DND-41 (cell line): ENCODE data around the gene PTGER3.

Experiments
- ATAC-seq: fragments of 200-7000 bp; cut with Tn5 transposase; 3 replicates; pipeline ENCODE4 v1.9.1; 2021; ENCODE audit warnings: low read depth; ENCODE audit not compliant: insufficient read depth
- DNase-seq: peaks from one replicate; pipeline ENCODE4 v3.0.0-alpha.2; 2020
- H2AFZ ChIP-seq: 2 replicates; pipeline ENCODE4 v1.6.0; 2012; ENCODE audit warnings: low read depth, low read length
- H3K27ac ChIP-seq: 2 replicates; pipeline ENCODE4 v1.5.1; 2012; ENCODE audit warnings: low read length, inconsistent platforms
- H3K27me3 ChIP-seq: fragments of 200-600 bp; sonication (generic); 2 replicates; pipeline ENCODE4 v1.6.0; 2012; ENCODE audit warnings: low read length, mild to moderate bottlenecking, inconsistent platforms; ENCODE audit not compliant: insufficient read depth, poor library complexity
- H3K36me3 ChIP-seq: 2 replicates; pipeline ENCODE4 v1.5.1; 2012; ENCODE audit warnings: low read length, inconsistent platforms; ENCODE audit not compliant: insufficient read depth
- H3K4me1 ChIP-seq: 2 replicates; pipeline ENCODE4 v1.5.1; 2012; ENCODE audit warnings: mild to moderate bottlenecking, low read length; ENCODE audit not compliant: insufficient read depth
- H3K4me2 ChIP-seq: 2 replicates; pipeline ENCODE4 v1.6.0; 2012; ENCODE audit warnings: mild to moderate bottlenecking, moderate library complexity, low read length, inconsistent platforms; ENCODE audit not compliant: insufficient read depth
- H3K4me3 ChIP-seq, 2 experiments: fragments of 200-600 bp in 1 of 2; shearing (Covaris generic) in 1 of 2; 2 replicates each; pipeline ENCODE4 v1.5.1; 2012 to 2016; ENCODE audit warnings: inconsistent platforms in 2 of 2, low read length in 2 of 2, mild to moderate bottlenecking in 2 of 2, low read depth in 1 of 2, moderate library complexity in 1 of 2
- H3K79me2 ChIP-seq: 2 replicates; pipeline ENCODE4 v1.6.0; 2012; ENCODE audit warnings: low read length, inconsistent platforms; ENCODE audit not compliant: insufficient read depth
- H3K9ac ChIP-seq: 2 replicates; pipeline ENCODE4 v1.6.0; 2012; ENCODE audit warnings: low read depth, mild to moderate bottlenecking, inconsistent platforms, low read length, moderate library complexity
- H3K9me3 ChIP-seq: 2 replicates; pipeline ENCODE4 v1.5.1; 2012; ENCODE audit warnings: low read length, moderate library complexity, mild to moderate bottlenecking, inconsistent platforms; ENCODE audit not compliant: insufficient read depth, severe bottlenecking
- H4K20me1 ChIP-seq: 2 replicates; pipeline ENCODE4 v1.6.0; 2012; ENCODE audit warnings: low read length; ENCODE audit not compliant: insufficient read depth
- CTCF ChIP-seq: IDR thresholded peaks from 2 replicates; pipeline ENCODE4 v1.5.1; 2012; ENCODE audit warnings: borderline replicate concordance, low read length, moderate library complexity, mild to moderate bottlenecking; ENCODE audit not compliant: poor library complexity, severe bottlenecking; ENCODE audit errors: extremely low read depth
- EZH2 ChIP-seq: IDR thresholded peaks from 3 replicates; pipeline ENCODE4 v1.6.1; 2012; ENCODE audit warnings: borderline replicate concordance, low read depth, mild to moderate bottlenecking, moderate library complexity, low read length, inconsistent platforms; ENCODE audit not compliant: severe bottlenecking

PTGER3 gene

GRCh38 chr1:71015745-71016144 is 31.9 kb downstream of the PTGER3 start:
- DNase-seq (no peak), ATAC-seq (no peak)
- TF ChIP-seq CTCF (no peak), EZH2 (no peak)
- H2AFZ ChIP-seq = no peak overlapping the region
- no peaks in the 10 kb centered on the region for H3K27me3 ChIP-seq
- H3K4me1 ChIP-seq = no peaks in the 10 kb centered on the region
- H3K4me3 ChIP-seq = no peak overlapping the region
- no peaks in the 10 kb centered on the region for H3K79me2 ChIP-seq
- H4K20me1 ChIP-seq = no peaks in the 10 kb centered on the region
- H3K9ac ChIP-seq = no peak overlapping the region
- H3K27ac ChIP-seq = no peak overlapping the region
- H3K36me3 ChIP-seq = no peaks in the 10 kb centered on the region
- H3K9me3 ChIP-seq = no peaks in the 10 kb centered on the region
- no peak overlapping the region for H3K4me2 ChIP-seq

GRCh38 chr1:71014178-71014579 is 33.4 kb downstream of the PTGER3 start:
- H2AFZ ChIP-seq = no peak overlapping the region
- ATAC-seq (no peak), DNase-seq (no peak)
- H3K27me3 ChIP-seq = no peaks in the 10 kb centered on the region
- no peak overlapping the region for H3K9ac ChIP-seq
- H3K79me2 ChIP-seq = no peaks in the 10 kb centered on the region
- TF ChIP-seq EZH2 = no peak
- no peak for TF ChIP-seq CTCF
- H3K9me3 ChIP-seq = no peaks in the 10 kb centered on the region
- no peak overlapping the region for H3K4me3 ChIP-seq
- no peak overlapping the region for H3K4me2 ChIP-seq
- H3K27ac ChIP-seq = no peak overlapping the region
- no peaks in the 10 kb centered on the region for H4K20me1 ChIP-seq
- H3K4me1 ChIP-seq = no peaks in the 10 kb centered on the region
- no peaks in the 10 kb centered on the region for H3K36me3 ChIP-seq

GRCh38 chr1:71002709-71003475 is 44.7 kb downstream of the PTGER3 start:
- DNase-seq (no peak), ATAC-seq (no peak)
- H3K4me2 ChIP-seq = no peak overlapping the region
- H3K27me3 ChIP-seq = no peaks in the 10 kb centered on the region
- H3K9me3 ChIP-seq = no peaks in the 10 kb centered on the region
- H3K4me1 ChIP-seq = no peaks in the 10 kb centered on the region
- no peak overlapping the region for H3K4me3 ChIP-seq
- no peak overlapping the region for H2AFZ ChIP-seq
- no peaks in the 10 kb centered on the region for H4K20me1 ChIP-seq
- TF ChIP-seq EZH2 (no peak), CTCF (no peak)
- H3K79me2 ChIP-seq = no peaks in the 10 kb centered on the region
- no peak overlapping the region for H3K27ac ChIP-seq
- no peaks in the 10 kb centered on the region for H3K36me3 ChIP-seq
- no peak overlapping the region for H3K9ac ChIP-seq

- Histone ChIP-seq H4K20me1 (no peaks in the 10 kb centered on the region), H3K27me3 (no peaks in the 10 kb centered on the region), H3K79me2 (no peaks in the 10 kb centered on the region), H3K9ac (no peak overlapping the region), H3K4me2 (no peak overlapping the region), H3K27ac (no peak overlapping the region), H3K4me1 (no peaks in the 10 kb centered on the region), H3K9me3 (no peaks in the 10 kb centered on the region), H3K4me3 (no peak overlapping the region), H3K36me3 (no peaks in the 10 kb centered on the region), H2AFZ (no peak overlapping the region)
- no peak for TF ChIP-seq CTCF
- TF ChIP-seq EZH2 = no peak
- no peak for ATAC-seq
- no peak for DNase-seq
Observed at GRCh38 chr1:71001624-71002023, 46.0 kb downstream of the PTGER3 start.
